ENCODE measurements around the gene BNIP3.
A peak's percentile ranks its signal among the peaks of the same experiment; 100 is the strongest.
"Not testable (repeated sequence)": the region's sequence is repeated elsewhere in the genome, so short reads cannot be mapped to it uniquely, and the experiment has no call there.

Gene BNIP3

DNA sequence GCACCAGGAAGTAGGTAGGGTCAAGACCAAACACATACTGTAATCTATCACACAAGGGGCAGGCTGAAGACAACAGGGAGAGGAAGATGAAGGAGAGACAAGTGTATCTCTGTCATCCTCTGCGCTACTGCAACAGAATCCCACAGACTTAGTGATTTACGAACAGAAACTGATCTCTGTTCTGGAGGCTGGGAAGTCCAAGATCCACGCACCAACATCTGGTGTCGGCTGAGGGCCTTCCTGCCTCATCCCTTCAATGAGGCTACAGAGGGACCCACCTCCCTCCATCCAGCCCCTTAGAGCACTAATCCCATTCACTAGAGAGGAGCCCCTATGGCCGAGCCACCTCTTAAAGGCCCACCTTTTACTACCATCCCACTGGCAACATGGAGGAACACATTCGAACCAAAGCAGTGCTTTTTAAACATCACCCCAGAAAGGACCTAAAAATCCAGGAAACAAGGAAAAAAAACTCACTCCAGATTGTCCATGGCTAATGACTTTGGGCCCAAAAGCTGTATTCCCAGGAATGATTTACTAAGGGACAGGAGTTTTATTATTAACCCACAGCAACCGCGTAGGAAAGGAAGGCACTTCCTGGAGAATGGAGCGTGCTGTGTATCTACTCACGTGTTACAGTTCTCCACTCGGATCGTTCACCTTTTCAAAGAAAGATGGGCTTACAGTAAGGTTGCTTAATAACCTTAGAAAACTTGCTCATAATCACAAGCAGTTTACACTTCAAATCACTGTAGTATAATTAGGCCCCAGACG, 4.2 kb downstream of the BNIP3 start:
- no peak for DNase-seq

GRCh38 chr10:131975796-131976195, 5.9 kb downstream of the BNIP3 start:
- no peak for DNase-seq

- no peak for DNase-seq
Observed at GRCh38 chr10:131975003-131975402, 6.7 kb downstream of the BNIP3 start.

GRCh38 chr10:131974034-131974817, 7.5 kb downstream of the BNIP3 start:
- no peak for DNase-seq

DNA sequence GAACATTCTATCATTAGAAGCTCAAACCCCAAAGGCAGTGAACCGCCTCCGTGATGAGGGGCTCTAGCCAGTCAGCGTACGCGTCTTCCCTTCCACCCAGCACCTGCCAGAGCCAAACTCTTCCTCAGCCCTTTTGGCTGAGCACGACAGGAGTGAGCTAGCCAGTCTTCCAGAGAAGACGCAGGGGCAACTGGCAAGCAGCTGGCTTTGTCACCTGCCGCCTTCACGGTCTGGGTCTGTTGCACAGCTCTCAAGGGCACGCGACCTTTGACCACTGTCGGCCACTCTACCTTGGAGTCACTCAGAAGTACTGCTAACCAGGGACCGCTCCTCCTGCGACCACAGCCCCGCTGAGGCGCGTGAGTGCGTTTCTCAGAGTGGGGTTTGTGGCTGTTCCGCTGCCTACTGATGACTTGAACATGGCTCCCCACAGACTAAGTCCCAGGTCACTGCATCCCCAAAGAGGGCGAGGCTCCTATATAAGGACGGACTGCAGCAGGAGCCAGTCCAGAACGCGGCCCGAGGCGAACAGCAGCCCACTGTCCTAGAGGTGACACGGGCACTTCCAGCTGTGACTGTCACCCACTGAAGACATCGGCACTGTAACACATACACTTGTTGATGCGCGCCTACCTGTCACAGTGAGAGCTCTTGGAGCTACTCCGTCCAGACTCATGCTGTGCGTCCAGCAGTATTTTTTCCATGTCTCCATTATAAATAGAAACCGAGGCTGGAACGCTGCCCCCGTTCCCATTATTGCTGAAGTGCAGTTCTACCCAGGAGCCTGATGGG, 8.4 kb downstream of the BNIP3 start:
- no peak for DNase-seq

DNA sequence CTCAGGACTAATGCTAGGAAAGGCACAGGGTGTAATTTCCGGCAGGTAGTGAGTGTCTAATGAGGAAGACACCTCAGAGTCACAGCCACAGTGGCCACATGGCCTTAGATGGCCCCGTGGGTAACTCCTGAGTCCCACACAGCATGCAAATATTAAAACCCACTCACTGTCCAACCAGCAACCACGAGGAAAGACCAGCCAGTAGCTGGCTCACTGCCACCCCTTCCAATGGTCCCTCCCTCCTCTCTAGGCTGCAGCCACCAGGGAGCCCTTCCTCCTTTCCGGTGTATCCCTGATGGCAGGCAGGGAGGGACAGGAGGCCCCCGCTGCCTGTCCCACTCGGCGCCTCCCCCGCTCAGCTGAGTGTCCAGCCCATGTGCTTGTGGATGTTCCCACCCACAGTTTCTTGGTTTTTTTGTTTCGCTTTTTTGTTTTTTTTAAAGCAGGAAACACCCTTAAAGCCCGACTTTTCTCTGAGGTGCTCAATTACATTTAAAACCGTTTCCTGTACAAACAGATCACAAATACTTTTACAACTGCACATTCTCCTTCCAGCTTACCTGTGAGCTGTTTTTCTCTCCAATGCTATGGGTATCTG, 9.2 kb downstream of the BNIP3 start:
- peak; percentile 71 for DNase-seq

GRCh38 chr10:131971591-131971990, 10.1 kb downstream of the BNIP3 start:
- DNase-seq: no peak

DNA sequence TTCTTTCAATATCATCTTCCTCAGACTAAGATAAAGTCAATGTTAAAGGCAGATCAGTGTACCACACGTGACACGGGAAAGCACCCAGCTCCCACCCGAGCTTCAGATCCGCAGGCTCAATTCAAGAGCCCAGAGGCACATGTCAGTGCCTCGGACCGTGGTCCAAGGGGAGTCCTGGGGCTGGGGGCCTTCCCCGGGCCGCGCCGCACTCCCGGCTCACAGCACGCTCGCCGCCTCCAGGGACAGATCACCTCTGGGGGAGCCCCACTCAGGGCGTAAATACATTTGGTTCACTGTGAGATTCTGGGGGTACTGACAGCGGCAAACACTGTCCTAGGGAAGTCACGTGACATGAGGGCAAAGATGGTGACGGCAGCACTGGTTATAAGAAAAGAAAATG, 10.8 kb downstream of the BNIP3 start:
- no peak for DNase-seq

DNA sequence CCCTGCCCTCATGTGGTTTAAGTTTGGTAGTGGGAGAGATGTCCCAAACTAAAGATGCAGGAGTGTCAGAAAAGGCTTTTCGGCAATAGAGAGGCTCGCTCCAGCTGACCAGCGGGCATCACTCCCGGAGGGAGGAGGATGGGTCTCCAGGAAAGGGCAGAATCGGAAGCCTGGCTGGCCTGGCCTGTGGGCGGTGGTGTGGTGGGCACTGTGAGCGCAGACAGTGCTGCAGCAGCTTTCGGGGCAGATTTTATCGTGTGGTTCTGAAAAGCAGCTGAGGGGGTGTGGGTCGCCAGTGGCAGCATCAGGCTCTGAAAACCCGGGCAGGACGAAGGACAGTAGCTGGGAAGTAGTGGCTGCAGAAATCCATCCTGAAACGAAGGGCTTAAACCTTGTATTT, 12.8 kb downstream of the BNIP3 start:
- no peak for DNase-seq

- no peak for DNase-seq
Observed at GRCh38 chr10:131964298-131964697, 17.4 kb downstream of the BNIP3 start.

- DNase-seq: no peak
Observed at GRCh38 chr10:131963811-131964210, 17.9 kb downstream of the BNIP3 start.

DNA sequence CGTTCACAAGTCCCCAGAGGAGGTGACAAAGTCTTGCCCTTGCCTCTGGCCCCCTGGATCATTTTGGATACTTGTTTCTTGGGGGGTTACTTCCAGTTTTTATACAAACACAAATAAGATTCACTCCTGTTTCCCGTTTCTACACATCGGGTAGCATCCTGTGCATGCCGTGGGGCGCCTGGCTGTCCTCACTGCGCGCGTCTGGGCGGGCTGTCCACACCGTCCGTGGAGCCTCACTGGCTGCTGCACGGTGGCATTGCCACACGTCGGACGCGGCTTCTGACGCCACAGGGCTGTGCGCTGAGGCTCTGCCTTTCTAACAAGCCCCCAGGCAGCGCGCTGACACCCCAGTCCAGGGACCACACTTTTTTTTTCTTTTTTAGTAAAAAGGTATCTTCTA, 18.4 kb downstream of the BNIP3 start:
- DNase-seq: no peak

GRCh38 chr10:131961777-131962662, 19.7 kb downstream of the BNIP3 start:
- no peak for DNase-seq

- no peak for DNase-seq
Observed at GRCh38 chr10:131961047-131961776, 20.5 kb downstream of the BNIP3 start.

GRCh38 chr10:131960631-131961046, 21.1 kb downstream of the BNIP3 start:
- no peak for DNase-seq

- DNase-seq: no peak
Observed at GRCh38 chr10:131959841-131960240, 21.9 kb downstream of the BNIP3 start.

GRCh38 chr10:131955591-131956340, 26.0 kb downstream of the BNIP3 start:
- DNase-seq: no peak

DNA sequence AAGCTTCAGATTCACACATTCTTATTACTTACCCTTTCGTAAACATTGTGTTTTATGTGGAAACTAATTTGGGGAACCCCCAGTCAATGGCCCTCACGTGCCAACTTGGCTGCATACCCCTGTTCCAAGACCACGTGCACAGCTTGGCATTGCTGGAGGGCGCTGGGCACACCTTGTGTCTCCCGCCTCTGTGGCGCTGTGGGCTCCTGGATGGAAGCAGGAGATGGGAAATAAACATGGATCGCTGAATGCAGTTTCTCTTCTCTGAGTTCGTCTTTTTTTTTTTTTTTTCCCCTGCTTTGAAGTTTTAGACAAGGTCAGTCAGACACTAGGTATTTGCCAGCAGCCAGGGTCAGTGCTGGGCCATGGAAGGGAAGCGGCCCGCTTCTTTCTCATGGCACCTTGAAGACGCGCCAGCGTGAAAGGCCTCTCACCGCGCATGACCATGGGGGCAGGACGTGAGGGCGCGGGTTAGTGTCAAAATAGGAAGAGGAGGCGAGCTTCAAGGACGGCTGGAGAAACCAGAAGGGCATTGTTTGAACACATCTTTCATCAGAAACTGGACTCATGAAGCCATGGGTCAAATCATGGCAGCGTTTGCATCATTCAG, 27.3 kb downstream of the BNIP3 start:
- DNase-seq: no peak

- not testable (repeated sequence) for DNase-seq
Observed at GRCh38 chr10:131949908-131950307, 31.8 kb downstream of the BNIP3 start.

Data from right hindlimb (tissue), 1 donor.